K562 (cell line): ENCODE results near the gene DIP2C. TPM values are rescaled to one million over a fixed set of nuclear protein-coding genes. Genes with fewer than 3 reads are reported as not detected.

Experiments
- ATAC-seq: fragments of 200-7000 bp; cut with Tn5 transposase; 3 replicates; pipeline ENCODE4 v1.9.1; 2020; ENCODE audit warnings: moderate library complexity
- BruUV-seq: library from RNA; stranded (reverse); fragments of 400-500 nt; replicated peaks from 2 replicates; lab custom pipeline; 2021; lab: Mats Ljungman, UMichigan
- CTCF ChIA-PET: fragments of 300-600 bp; formaldehyde crosslinking; extraction: SDS; loops from one replicate; lab custom pipeline; 2021; ENCODE audit warnings: low intra/inter-chr PET ratio; lab: Yijun Ruan, JAX
- POLR2A ChIA-PET: fragments of 300-600, 350-650 bp; sonication (Branson Sonifier 250); formaldehyde crosslinking; extraction: SDS; loops from one replicate; lab custom pipeline; 2021; ENCODE audit warnings: antibody characterized with exemption, inconsistent platforms; lab: Yijun Ruan, JAX
- DNase-seq, 4 experiments: peaks; one replicate each; pipeline versions ENCODE4 v3.0.0 to v3.0.0-alpha.2; 2011 to 2018; ENCODE audit warnings: low spot score in 3 of 4, mixed read lengths in 3 of 4; ENCODE audit errors: extremely low read depth in 1 of 4
- FAIRE-seq: peaks from 2 replicates; lab custom pipeline; 2011; peaks lifted over from hg19 to GRCh38; lab: Jason Lieb, UNC
- H2AFZ ChIP-seq: 2 replicates; pipeline ENCODE4 v1.6.0; 2011; ENCODE audit warnings: low read depth, low read length, control low read depth, inconsistent platforms
- H3K27ac ChIP-seq: fragments of 200-600 bp; 3 replicates; pipeline ENCODE4 v1.8.0; 2011; ENCODE audit warnings: low read depth, mild to moderate bottlenecking, control low read depth, inconsistent platforms, low read length, moderate library complexity, mixed read lengths; ENCODE audit errors: extremely low read depth
- H3K27me3 ChIP-seq, 2 experiments: fragments of 300-600 bp in 1 of 2; 2 replicates in 1 of 2; 3 replicates in 1 of 2; pipeline versions ENCODE4 v1.6.0 to v1.8.0; 2011; ENCODE audit warnings: inconsistent platforms in 2 of 2, low read length in 2 of 2, mild to moderate bottlenecking in 1 of 2, mixed read lengths in 1 of 2, moderate library complexity in 1 of 2; ENCODE audit not compliant: control insufficient read depth in 2 of 2, insufficient read depth in 2 of 2
- H3K36me3 ChIP-seq: fragments of 300-600 bp; 3 replicates; pipeline ENCODE4 v1.8.0; 2011; ENCODE audit warnings: mild to moderate bottlenecking, low read length, inconsistent platforms; ENCODE audit not compliant: control insufficient read depth, insufficient read depth
- H3K4me1 ChIP-seq, 2 experiments: fragments of 200-600 bp in 1 of 2; replicated peaks in 1 of 2; 2 replicates in 1 of 2; 3 replicates in 1 of 2; pipeline versions ENCODE4 v1.5.1 to v1.8.0; 2011; ENCODE audit warnings: inconsistent platforms in 2 of 2, low read length in 2 of 2, mild to moderate bottlenecking in 1 of 2, mixed read lengths in 1 of 2, moderate library complexity in 1 of 2; ENCODE audit not compliant: control insufficient read depth in 2 of 2, insufficient read depth in 2 of 2
- H3K4me2 ChIP-seq: 2 replicates; pipeline ENCODE4 v1.6.1; 2011; ENCODE audit warnings: low read length, control low read depth, inconsistent platforms, mixed read lengths; ENCODE audit not compliant: insufficient read depth
- H3K4me3 ChIP-seq: fragments of 200-600 bp; sonication (generic), shearing (Covaris generic); 2 replicates; pipeline ENCODE4 v1.5.1; 2016; ENCODE audit warnings: control low read depth, inconsistent platforms
- H3K79me2 ChIP-seq: fragments of 200-600 bp; 3 replicates; pipeline ENCODE4 v1.8.0; 2011; ENCODE audit warnings: low read length, inconsistent platforms; ENCODE audit not compliant: control insufficient read depth, insufficient read depth
- H3K9ac ChIP-seq, 2 experiments: 2 replicates each; pipeline versions ENCODE4 v1.6.0 to v1.6.1; 2011; ENCODE audit warnings: low read depth in 2 of 2, low read length in 2 of 2, control low read depth in 1 of 2, inconsistent platforms in 1 of 2, mild to moderate bottlenecking in 1 of 2, mixed read lengths in 1 of 2; ENCODE audit not compliant: insufficient read depth in 1 of 2
- H3K9me1 ChIP-seq: one replicate; pipeline ENCODE4 v1.6.0; 2011; ENCODE audit warnings: inconsistent platforms, mild to moderate bottlenecking, low read length, moderate library complexity; ENCODE audit not compliant: control insufficient read depth, insufficient read depth
- H3K9me3 ChIP-seq: replicated peaks from 2 replicates; pipeline ENCODE4 v1.5.1; 2011; ENCODE audit warnings: low read depth, low read length, inconsistent platforms; ENCODE audit not compliant: control insufficient read depth, insufficient read depth
- H4K20me1 ChIP-seq: replicated peaks from 2 replicates; pipeline ENCODE4 v1.6.1; 2011; ENCODE audit warnings: low read length, inconsistent platforms, mixed read lengths; ENCODE audit not compliant: control insufficient read depth, insufficient read depth
- CREM ChIP-seq: IDR thresholded peaks from 2 replicates; pipeline ENCODE4 v1.6.1; 2014; ENCODE audit warnings: antibody characterized with exemption, low read depth
- CSDE1 ChIP-seq, 2 experiments: fragments of 450-650 bp; IDR thresholded peaks; 2 replicates each; pipeline ENCODE4 v1.6.1; 2016; ENCODE audit warnings: mild to moderate bottlenecking in 1 of 2
- FOXA1 ChIP-seq: fragments of 450-650 bp; IDR thresholded peaks from 2 replicates; pipeline ENCODE4 v1.6.1; 2016; ENCODE audit warnings: mild to moderate bottlenecking, borderline replicate concordance
- KLF6 ChIP-seq: fragments of 250-450 bp; sonication (Bioruptor Pico); IDR thresholded peaks from 2 replicates; pipeline ENCODE4 v1.4.0; 2020; ENCODE audit warnings: mild to moderate bottlenecking, moderate library complexity, borderline replicate concordance
- NFIC ChIP-seq: fragments of 450-650 bp; IDR thresholded peaks from 2 replicates; pipeline ENCODE4 v1.6.1; 2017; ENCODE audit warnings: mild to moderate bottlenecking, inconsistent platforms
- POLR2AphosphoS5 ChIP-seq: IDR thresholded peaks from 2 replicates; pipeline ENCODE4 v1.6.1; 2011; ENCODE audit warnings: mild to moderate bottlenecking, low read depth, low read length, moderate library complexity; ENCODE audit not compliant: control insufficient read depth, insufficient read depth
- PTRF ChIP-seq: fragments of 450-650 bp; IDR thresholded peaks from 2 replicates; pipeline ENCODE4 v1.6.1; 2016; ENCODE audit warnings: mild to moderate bottlenecking, missing genetic modification characterization, missing compliant biosample characterization
- SPI1 ChIP-seq: IDR thresholded peaks from 2 replicates; pipeline ENCODE4 v1.6.1; 2011; ENCODE audit warnings: low read depth, low read length, control low read depth, borderline replicate concordance
- TRIM24 ChIP-seq, 2 experiments: fragments of 450-650 bp; IDR thresholded peaks; 2 replicates each; pipeline ENCODE4 v1.6.1; 2016
- ZNF140 ChIP-seq: fragments of 250-450 bp; sonication (Bioruptor Pico); IDR thresholded peaks from 2 replicates; pipeline ENCODE4 v1.8.0; 2021; ENCODE audit warnings: moderate library complexity, mild to moderate bottlenecking, inconsistent platforms
- WGBS: fragments of 100-300 bp; shearing (Covaris generic); methylation state at CpG from one replicate; pipeline ENCODE4 v1.1.6; 2016; ENCODE audit warnings: low coverage, mixed read lengths; ENCODE audit not compliant: insufficient coverage; ENCODE audit errors: missing lambda C conversion rate; 5-methylcytosine and 5-hydroxymethylcytosine counted together
- in situ Hi-C: fragments of 300-500 bp; cut with MboI; formaldehyde crosslinking; loops from 4 replicates; pipeline ENCODE4 v1.15.0; 2018; ENCODE audit warnings: inconsistent platforms, mixed read lengths
- intact Hi-C: fragments of 100-400 bp; cut with micrococcal nuclease; formaldehyde crosslinking; loops from 2 replicates; pipeline ENCODE4 v1.14.2; 2022
- polyA plus RNA-seq, 8 experiments: library from polyadenylated mRNA; depleted of rRNA in 4 of 8; stranded (reverse) in 5 of 8; unstranded in 3 of 8; fragments of >200 nt; fragmentation: Nextera tagmentation in 2 of 8; fragmentation: Illumina TruSeq in 1 of 8; extraction: Ambion mirVana in 2 of 8; extraction: Trizol in 1 of 8; gene quantifications; 2 replicates each; pipeline versions ENCODE4 v1.2.1 to v1.2.3, GENCODE V29; 2011 to 2014; ENCODE audit warnings: inconsistent platforms in 1 of 8, missing spikeins in 1 of 8
- total RNA-seq, 7 experiments: library from RNA; depleted of rRNA in 6 of 7; stranded (reverse); fragments of >200 nt in 6 of 7; fragmentation: Illumina TruSeq in 2 of 7; extraction: Trizol in 2 of 7; gene quantifications; 2 replicates each; pipeline versions ENCODE4 v1.2.1 to v1.2.3, GENCODE V29; 2011 to 2021; ENCODE audit warnings: low replicate concordance in 1 of 7
- TF ChIP-seq, protein P1 (sequence below): fragments of 450-650 bp; IDR thresholded peaks from 2 replicates; pipeline ENCODE4 v1.7.0; 2016; ENCODE audit warnings: borderline replicate concordance

The DIP2C gene
- total and polyA plus RNA-seq, 9 of the 15 experiments (the other 6 are each of a cell fraction or from before 2014, with no cell fraction given): 0.01 TPM; not detected in 8

DNA sequence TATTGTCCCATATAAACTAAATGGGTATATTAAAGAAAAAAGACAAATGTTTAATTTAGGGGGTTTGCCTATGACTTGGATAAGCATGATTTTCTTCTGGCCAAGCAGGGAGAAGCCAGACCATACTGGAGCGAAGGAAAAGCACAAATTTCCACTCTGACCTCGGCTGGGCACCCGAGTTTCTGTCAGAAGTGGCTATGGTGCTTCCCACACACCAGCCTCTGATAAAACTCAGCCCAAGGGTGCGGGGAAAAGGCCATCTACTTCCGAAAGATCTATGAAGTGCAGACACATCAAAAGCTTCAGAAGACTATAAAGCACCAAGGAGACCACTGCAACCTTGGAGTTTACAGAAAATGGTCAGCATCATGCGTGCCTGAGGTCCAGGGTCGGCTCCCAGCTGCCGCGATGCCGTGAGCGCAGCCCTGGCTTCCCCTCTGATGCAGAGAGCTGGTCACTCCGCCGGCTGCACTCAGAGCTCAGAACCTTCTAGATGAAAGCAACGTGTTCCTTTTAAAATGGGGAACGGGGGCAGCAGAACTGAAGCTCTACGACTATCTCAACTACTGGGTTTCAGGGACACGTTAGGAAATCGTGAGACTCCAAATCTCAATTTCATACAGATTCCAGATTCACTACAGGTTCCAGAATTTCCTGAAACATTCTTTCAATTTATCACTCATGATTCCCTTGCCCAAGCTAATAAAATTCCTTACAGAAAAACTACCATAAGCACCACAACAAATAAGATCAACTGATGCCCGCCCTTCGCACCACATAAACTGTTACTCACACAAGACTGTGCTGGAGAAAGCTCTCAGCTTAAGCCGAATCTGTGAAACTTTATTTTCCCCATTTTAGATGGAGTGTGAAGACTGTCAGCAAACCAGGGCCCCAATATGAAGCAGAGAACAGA, 84.5 kb downstream of the DIP2C start:
- no peak overlapping the region for H2AFZ ChIP-seq
- intact Hi-C loops (no loop called here), in situ Hi-C loops (no loop called here)
- DNase-seq (no peak), FAIRE-seq (no peak), ATAC-seq (no peak)
- H3K27me3 ChIP-seq: peaks cover 35 to 46% of the 10 kb centered on the region in 2 experiments; a peak in 4 of 5 replicates
- no peaks in the 10 kb centered on the region for H4K20me1 ChIP-seq
- TF ChIP-seq POLR2AphosphoS5: no peak
- no peak for TF ChIP-seq FOXA1
- no peak for TF ChIP-seq NFIC
- no peak for TF ChIP-seq CREM
- TF ChIP-seq CSDE1 (IDR thresholded peaks at IDR 0.05): no peak
- TF ChIP-seq SPI1: no peak
- TF ChIP-seq, protein P1, sequence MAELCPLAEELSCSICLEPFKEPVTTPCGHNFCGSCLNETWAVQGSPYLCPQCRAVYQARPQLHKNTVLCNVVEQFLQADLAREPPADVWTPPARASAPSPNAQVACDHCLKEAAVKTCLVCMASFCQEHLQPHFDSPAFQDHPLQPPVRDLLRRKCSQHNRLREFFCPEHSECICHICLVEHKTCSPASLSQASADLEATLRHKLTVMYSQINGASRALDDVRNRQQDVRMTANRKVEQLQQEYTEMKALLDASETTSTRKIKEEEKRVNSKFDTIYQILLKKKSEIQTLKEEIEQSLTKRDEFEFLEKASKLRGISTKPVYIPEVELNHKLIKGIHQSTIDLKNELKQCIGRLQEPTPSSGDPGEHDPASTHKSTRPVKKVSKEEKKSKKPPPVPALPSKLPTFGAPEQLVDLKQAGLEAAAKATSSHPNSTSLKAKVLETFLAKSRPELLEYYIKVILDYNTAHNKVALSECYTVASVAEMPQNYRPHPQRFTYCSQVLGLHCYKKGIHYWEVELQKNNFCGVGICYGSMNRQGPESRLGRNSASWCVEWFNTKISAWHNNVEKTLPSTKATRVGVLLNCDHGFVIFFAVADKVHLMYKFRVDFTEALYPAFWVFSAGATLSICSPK: no peak
- no peak for TF ChIP-seq ZNF140
- TF ChIP-seq TRIM24 (IDR thresholded peaks at IDR 0.05): no peak
- no peak for TF ChIP-seq KLF6 (CRISPR knock-in tag)
- TF ChIP-seq PTRF (tag): no peak
- ChIA-PET POLR2A (no interaction called here), CTCF (no interaction called here)
- no peaks in the 10 kb centered on the region for H3K79me2 ChIP-seq
- no peak overlapping the region for H3K27ac ChIP-seq
- WGBS: 2% methylated on average over 21 of the region's 21 CpGs
- no TSS peak for BruUV-seq
- H3K9me1 ChIP-seq: no peaks in the 10 kb centered on the region
- H3K4me3 ChIP-seq: no peak overlapping the region
- H3K9me3 ChIP-seq: no peaks in the 10 kb centered on the region
- no peak overlapping the region for H3K9ac ChIP-seq
- H3K4me1 ChIP-seq: no peaks in the 10 kb centered on the region
- H3K4me2 ChIP-seq: no peak overlapping the region
- no peaks in the 10 kb centered on the region for H3K36me3 ChIP-seq
